HG02884 (cell line): ENCODE results near the gene EFNA1.
"Not testable (repeated sequence)": the region's sequence is repeated elsewhere in the genome, so short reads cannot be mapped to it uniquely, and the experiment has no call there.

Experiments used
- ATAC-seq: cut with Tn5 transposase; IDR thresholded peaks from one replicate; pipeline ENCODE4 v1.9.1; 2021; ENCODE audit warnings: mild to moderate bottlenecking, moderate library complexity; ENCODE audit not compliant: unreplicated experiment

EFNA1 gene

DNA sequence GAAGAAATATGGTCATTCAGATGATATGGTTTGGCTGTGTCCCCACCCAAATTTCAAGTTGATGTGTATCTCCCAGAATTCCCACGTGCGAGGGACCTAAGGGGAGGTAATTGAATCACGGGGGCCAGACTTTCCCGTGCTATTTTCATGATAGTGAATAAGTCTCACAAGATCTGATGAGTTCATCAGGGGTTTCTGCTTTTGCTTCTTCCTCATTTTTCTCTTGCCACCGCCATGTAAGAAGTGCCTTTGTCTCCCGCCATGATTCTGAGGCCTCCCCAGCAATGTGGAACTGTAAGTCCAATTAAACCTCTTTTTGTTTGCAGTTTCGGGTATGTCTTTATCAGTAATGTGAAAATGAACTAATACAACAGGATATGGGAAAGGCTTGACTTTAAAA, 14.1 kb downstream of the EFNA1 start:
- ATAC-seq, result no peak

GRCh38 chr1:155145491-155145890, 17.8 kb downstream of the EFNA1 start:
- no peak for ATAC-seq

- not testable (repeated sequence) for ATAC-seq
Measured at GRCh38 chr1:155155996-155156643, 28.4 kb downstream of the EFNA1 start.

DNA sequence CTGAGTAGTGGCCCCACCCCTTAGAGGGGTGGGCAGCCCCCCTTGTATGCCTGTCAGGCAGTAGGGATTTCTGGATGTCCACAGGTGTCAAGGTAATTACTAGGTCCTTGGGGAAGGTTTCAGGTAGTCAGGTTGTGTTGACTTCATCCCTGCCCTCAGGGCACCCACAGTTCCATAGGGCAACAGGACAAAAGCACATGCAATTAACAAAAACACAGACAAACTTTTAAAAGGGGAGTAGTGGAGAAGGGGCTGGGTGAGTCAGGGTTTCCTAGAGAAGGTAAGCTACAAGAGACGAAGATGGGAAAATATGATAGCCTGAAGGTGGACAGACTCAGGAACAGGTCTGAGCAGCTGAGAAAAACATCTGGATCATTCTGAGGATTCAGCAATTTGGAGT, 31.3 kb downstream of the EFNA1 start:
- ATAC-seq, result no peak

DNA sequence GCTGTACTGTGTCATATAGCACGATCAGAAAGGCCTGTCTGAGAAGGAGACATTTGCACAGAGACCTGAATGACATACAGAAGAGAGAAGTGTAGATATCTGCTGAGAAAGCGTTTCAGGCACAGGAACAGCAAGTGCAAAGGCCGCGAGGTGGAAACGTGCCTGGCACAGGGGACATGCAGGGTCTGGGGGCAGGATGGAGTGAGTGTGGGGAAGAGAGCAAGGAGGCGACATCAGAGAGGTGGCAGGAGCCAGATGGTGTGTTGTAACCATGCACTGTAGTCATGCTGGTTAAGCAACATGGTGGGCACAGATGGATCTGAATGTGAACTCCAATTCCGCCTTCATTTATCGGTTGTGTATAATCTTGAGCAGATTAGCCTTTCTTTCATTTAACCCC, 32.5 kb downstream of the EFNA1 start:
- no peak for ATAC-seq

DNA sequence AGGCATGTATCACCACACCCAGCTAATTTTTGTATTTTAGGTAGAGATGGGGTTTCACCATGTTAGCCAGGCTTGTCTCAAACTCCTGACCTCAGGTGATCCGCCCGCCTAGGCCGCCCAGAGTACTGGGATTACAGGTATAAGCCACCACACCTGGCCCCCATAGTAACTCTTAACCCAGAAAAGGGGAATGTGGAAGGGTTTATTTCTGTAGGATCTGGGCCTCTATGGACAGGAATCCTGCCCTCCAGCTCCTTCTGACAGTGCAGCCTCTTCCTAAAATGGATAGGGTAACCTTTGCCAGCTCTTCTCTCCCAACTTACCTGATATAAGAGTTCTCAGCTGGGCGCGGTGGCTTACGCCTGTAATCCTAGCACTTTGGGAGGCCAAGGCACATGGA, 35.0 kb downstream of the EFNA1 start:
- not testable (repeated sequence) for ATAC-seq

DNA sequence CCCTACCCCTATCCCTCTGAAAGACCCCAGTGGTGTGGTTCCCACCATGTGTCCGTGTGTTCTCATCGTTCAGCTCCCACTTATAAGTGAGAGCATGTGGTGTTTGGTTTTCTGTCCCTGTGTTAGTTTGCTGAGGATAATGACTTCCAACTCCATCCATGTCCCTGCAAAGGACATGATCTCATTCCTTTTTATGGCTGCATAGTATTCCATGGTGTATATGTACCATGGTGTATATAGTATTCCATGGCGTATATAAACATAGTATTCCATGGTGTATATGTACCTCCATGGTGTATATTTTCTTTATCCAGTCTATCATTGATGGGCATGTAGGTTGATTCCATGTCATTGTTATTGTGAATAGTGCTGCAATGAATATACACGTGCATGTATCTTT, 36.1 kb downstream of the EFNA1 start:
- not testable (repeated sequence) for ATAC-seq

DNA sequence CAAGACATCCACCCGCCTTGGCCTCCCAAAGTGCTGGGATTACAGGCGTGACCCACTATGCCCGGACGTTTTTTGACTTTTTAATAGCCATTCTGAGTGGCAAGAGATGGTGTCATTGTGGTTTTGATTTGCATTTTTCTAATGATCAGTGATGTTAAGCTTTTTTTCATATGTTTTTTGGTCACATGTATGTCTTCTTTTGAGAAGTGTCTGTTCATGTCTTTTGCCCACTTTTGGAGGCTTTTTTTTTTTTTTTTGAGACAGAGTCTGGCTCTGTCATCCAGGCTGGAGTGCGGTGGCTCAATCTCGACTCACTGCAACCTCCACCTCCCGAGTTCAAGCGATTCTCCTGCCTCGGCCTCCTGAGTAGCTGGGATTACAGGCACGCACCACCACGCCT, 36.9 kb downstream of the EFNA1 start:
- ATAC-seq, result not testable (repeated sequence)

DNA sequence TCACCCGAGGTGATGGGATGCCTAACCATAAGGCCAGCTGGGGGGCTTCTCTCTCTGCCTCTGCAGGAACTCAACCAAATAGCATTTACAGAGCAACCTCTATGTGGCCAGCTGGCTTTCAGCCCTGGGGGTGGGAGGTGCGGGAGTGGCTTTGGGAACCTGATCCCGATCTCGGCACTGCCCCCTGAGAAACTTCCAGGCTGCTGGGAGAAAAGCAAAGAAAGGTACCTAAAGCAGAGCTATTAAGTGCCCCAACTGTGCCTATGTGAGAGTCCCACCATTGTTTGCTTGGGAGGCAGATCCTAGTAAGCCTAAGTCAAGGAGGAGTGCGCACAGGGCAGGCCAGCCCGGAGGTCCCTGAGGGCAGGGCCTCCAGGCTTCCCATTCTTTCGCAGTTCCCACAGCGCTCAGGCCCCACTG, 38.4 kb downstream of the EFNA1 start:
- ATAC-seq, result no peak

- ATAC-seq, result no peak
Measured at GRCh38 chr1:155166471-155167165, 38.9 kb downstream of the EFNA1 start.

DNA sequence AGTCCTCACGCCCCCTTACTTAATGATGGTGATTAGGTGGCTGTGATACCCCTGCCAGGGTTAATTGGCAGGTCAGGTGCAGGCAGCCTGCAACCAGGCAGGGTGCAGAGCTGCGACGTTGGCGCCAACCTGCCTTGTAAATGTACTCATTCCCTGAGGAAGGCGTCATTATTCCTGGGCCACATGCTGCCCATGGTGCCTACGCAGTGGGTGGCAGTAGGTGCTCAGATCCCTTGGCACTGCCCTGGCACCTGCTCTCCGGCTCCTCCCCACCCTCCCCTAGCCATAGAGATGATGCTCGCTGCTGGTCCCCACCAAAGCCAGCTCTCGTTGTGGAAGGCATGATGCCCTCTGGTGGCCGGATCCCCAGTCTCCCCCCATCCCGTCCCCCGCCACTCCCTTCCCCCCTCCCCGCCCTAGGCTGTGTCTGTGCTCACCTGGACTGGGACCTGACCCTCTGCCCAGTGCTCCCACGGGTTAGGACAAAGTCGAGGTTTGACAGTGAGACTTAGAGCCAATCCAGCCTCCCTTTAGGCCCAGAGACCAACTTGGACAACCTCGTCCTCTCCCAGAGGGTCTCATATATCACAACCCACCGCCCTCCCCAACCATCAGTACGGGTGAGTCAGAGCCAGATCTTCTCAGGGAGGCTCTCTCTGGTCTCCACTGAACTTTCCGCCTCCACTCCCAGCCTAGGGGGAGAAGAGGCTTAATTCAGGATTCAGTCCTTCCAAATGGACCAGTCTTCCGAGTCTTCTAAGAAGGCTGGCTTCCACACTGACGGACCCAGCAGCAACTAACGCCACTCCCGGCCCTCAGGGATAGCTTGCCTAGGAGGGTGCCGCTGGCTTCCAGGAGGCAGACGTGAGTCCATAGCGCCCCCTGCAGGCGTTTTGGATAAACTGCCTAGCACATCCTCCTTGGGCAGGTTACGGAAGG, 39.8 kb downstream of the EFNA1 start:
- ATAC-seq, result no peak

GRCh38 chr1:155168105-155168445, 40.4 kb downstream of the EFNA1 start:
- not testable (repeated sequence) for ATAC-seq

- ATAC-seq, result no peak
Measured at GRCh38 chr1:155168456-155169210, 41.0 kb downstream of the EFNA1 start.

- ATAC-seq, result no peak
Measured at GRCh38 chr1:155169541-155169940, 41.9 kb downstream of the EFNA1 start.

- no peak for ATAC-seq
Measured at GRCh38 chr1:155170101-155170785, 42.6 kb downstream of the EFNA1 start.

DNA sequence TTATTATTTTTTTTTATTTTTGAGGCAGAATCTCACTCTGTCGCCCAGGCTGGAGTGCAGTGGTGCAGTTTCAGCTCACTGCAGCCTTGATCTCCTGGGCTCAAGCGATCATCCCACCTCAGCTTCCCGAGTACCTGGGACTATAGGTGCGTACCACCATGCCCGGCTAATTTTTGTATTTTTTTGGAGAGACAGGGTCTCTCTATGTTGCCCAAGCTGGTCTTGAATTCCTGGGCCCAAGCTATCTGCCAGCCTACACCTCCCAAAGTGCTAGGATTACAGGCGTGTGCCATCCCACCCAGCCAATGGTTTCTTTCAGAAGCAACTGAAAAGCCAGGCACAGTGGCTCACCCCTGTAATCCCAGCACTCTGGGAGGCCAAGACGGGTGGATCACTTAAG, 43.1 kb downstream of the EFNA1 start:
- ATAC-seq, result no peak

- no peak for ATAC-seq
Measured at GRCh38 chr1:155171836-155172731, 44.4 kb downstream of the EFNA1 start.

DNA sequence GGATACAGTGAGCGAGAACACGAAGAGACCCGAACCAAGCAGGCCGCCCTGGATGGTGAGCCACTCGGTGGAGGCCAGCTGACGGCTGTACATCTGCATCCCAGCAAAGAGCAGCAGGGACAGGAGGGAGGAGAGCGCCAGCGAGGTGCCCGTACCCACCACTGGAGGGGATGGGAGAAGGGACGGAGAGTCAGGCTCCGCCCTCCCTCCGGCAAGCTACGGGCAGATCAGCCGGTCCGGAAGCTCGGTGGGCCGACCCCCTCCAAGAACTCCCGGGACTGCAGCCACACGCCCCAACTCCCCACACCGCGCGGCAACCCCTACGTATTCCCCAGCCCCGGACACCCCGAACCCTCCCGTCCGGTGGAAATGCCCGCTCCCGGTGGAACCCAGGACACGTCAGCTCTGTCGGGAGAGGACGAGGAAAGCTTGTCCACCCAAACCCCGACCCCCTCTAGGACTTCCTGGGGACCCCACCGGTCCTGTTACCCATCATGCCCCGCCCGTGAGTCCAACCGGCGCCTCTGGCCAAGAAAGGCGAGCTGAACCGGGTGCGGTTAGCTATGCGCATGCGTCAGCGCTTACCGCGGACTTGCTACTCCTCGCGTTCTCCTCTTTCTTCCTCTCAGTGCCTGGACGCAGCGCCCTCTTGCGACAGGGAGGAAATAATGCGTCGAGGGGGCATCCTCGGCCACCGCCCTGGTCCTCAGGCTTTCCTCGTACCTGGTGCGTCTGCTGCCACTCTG, 45.2 kb downstream of the EFNA1 start, which contains the start of gene KRTCAP2:
Gene KRTCAP2 (minus strand): TSS at position 573 of the 746 bp plus-strand sequence. CDS start 80 bp downstream, at position 493.
- no peak for ATAC-seq
